Measurements from ENCODE around the gene KIF1B. TPM values are rescaled to one million over a fixed set of nuclear protein-coding genes. Genes with fewer than 3 reads are reported as not detected.

KIF1B gene
- total RNA-seq, 1 donor from 2014 or later = 18.2 TPM

- Histone ChIP-seq H3K4me3 (ENCODE audit: low read depth, low read length) (no peak overlapping the region), H3K36me3 (ENCODE audit: control insufficient read depth, insufficient read depth, low read length) (peaks cover 8% of the 10 kb centered on the region), H3K27me3 (ENCODE audit: control insufficient read depth, insufficient read depth, low read length) (no peaks in the 10 kb centered on the region)
- no peak for TF ChIP-seq CTCF (IDR thresholded peaks at IDR 0.05; ENCODE audit: insufficient read depth, low read length, severe bottlenecking)
- FAIRE-seq = no peak
- DNase-seq (ENCODE audit: low read depth) = peak; percentile 63
Observed at GRCh38 chr1:10265900-10266299, 55.5 kb downstream of the KIF1B start.

- DNase-seq (ENCODE audit: low read depth) (no peak), FAIRE-seq (no peak)
- Histone ChIP-seq H3K4me3 (ENCODE audit: low read depth, low read length) (no peak overlapping the region), H3K36me3 (ENCODE audit: control insufficient read depth, insufficient read depth, low read length) (peaks cover 6% of the 10 kb centered on the region), H3K27me3 (ENCODE audit: control insufficient read depth, insufficient read depth, low read length) (no peaks in the 10 kb centered on the region)
- TF ChIP-seq CTCF (IDR thresholded peaks at IDR 0.05; ENCODE audit: insufficient read depth, low read length, severe bottlenecking) = no peak
Observed at GRCh38 chr1:10267319-10267718, 56.9 kb downstream of the KIF1B start.

DNA sequence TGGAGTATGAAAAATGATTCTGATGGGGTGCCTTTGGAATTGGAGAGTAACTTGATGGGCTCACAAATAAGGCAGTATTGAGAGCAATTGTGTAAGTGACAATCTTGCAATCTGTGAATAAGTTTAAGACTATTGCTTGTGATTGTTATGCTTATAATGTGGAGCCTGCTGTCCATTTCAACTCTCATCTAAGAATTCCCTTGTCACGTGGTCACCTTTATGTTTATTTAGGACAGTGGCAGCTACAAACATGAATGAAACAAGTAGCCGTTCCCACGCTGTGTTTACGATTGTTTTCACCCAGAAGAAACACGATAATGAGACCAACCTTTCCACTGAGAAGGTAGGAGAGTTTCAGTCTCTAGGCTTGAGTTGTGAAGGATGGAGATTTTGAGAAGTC lies 57.6 kb downstream of the KIF1B start:
- no peak overlapping the region for H3K4me3 ChIP-seq (ENCODE audit: low read depth, low read length)
- H3K27me3 ChIP-seq (ENCODE audit: control insufficient read depth, insufficient read depth, low read length) = no peaks in the 10 kb centered on the region
- DNase-seq (ENCODE audit: low read depth) = no peak
- no peak for FAIRE-seq
- H3K36me3 ChIP-seq (ENCODE audit: control insufficient read depth, insufficient read depth, low read length) = peaks cover 6% of the 10 kb centered on the region
- no peak for TF ChIP-seq CTCF (IDR thresholded peaks at IDR 0.05; ENCODE audit: insufficient read depth, low read length, severe bottlenecking)

DNA sequence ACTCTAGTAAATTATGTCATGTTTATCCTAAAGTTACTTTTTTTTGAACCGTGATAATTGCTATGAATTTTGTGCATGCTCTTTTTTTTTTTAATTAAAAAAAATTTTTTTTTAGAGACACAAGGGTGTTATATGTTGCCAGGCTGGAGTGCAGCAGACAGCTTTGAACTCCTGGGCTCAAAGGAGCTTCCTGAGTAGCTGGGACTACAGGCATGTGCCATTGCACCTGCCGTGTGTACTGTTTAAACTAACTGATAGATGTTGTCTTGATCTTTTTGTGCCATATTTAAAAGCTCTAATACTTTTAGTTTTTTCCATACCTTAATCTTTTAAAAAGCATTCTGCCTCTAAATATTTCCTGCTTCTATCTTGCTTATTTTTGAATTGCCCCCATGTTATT lies 60.7 kb downstream of the KIF1B start:
- no peak for TF ChIP-seq CTCF (IDR thresholded peaks at IDR 0.05; ENCODE audit: insufficient read depth, low read length, severe bottlenecking)
- DNase-seq (ENCODE audit: low read depth) (no peak), FAIRE-seq (no peak)
- Histone ChIP-seq H3K36me3 (ENCODE audit: control insufficient read depth, insufficient read depth, low read length) (peaks cover 8% of the 10 kb centered on the region), H3K27me3 (ENCODE audit: control insufficient read depth, insufficient read depth, low read length) (no peaks in the 10 kb centered on the region), H3K4me3 (ENCODE audit: low read depth, low read length) (no peak overlapping the region)

DNA sequence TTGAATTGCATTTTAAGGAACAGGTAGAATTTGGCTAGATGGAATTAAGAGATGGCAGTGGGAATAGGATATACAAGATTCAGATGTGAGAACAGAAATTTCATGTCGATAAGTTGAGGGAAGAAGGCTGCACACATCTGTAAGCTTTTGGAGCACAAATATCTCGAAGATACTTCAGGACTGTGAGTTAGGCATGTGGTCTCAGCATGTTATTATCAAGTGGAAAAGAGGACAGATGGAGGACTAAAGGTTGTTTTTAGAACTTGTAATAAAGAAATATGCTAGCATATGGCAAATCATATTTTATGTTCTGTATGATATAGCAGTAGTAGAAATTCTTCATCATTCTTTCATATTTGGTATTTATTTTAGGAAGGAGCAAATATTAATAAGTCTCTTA lies 61.5 kb downstream of the KIF1B start:
- FAIRE-seq = no peak
- Histone ChIP-seq H3K4me3 (ENCODE audit: low read depth, low read length) (no peak overlapping the region), H3K36me3 (ENCODE audit: control insufficient read depth, insufficient read depth, low read length) (peaks cover 8% of the 10 kb centered on the region), H3K27me3 (ENCODE audit: control insufficient read depth, insufficient read depth, low read length) (no peaks in the 10 kb centered on the region)
- no peak for DNase-seq (ENCODE audit: low read depth)
- TF ChIP-seq CTCF (IDR thresholded peaks at IDR 0.05; ENCODE audit: insufficient read depth, low read length, severe bottlenecking) = no peak

DNA sequence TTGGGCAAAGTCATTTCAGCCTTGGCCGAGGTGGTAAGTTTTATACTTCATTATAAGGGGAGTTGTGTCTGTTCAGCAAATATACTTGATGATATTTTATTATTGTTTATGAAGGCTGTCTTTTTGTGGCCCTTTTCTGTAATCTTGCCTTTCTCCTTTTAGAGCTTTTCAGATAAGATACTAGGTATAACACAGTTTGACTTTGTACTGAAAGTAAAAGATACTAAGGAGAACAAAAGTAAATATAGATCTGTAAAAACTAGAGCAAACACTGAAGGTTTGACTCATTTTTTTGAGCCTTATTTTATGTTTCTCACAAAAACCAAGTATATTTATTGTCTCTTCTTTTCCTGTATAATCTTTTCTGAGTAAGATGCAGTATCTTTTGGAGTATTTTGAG lies 61.9 kb downstream of the KIF1B start:
- no peak for TF ChIP-seq CTCF (IDR thresholded peaks at IDR 0.05; ENCODE audit: insufficient read depth, low read length, severe bottlenecking)
- no peak overlapping the region for H3K4me3 ChIP-seq (ENCODE audit: low read depth, low read length)
- H3K27me3 ChIP-seq (ENCODE audit: control insufficient read depth, insufficient read depth, low read length) = no peaks in the 10 kb centered on the region
- DNase-seq (ENCODE audit: low read depth) (no peak), FAIRE-seq (no peak)
- peaks cover 9% of the 10 kb centered on the region for H3K36me3 ChIP-seq (ENCODE audit: control insufficient read depth, insufficient read depth, low read length)
